Activated gamma-delta T cell (primary cell): ENCODE measurements around the gene TKT.

Experiments used
- DNase-seq: peaks from one replicate; lab custom pipeline; 2025; lab: John Stamatoyannopoulos, UW

The TKT gene

DNA sequence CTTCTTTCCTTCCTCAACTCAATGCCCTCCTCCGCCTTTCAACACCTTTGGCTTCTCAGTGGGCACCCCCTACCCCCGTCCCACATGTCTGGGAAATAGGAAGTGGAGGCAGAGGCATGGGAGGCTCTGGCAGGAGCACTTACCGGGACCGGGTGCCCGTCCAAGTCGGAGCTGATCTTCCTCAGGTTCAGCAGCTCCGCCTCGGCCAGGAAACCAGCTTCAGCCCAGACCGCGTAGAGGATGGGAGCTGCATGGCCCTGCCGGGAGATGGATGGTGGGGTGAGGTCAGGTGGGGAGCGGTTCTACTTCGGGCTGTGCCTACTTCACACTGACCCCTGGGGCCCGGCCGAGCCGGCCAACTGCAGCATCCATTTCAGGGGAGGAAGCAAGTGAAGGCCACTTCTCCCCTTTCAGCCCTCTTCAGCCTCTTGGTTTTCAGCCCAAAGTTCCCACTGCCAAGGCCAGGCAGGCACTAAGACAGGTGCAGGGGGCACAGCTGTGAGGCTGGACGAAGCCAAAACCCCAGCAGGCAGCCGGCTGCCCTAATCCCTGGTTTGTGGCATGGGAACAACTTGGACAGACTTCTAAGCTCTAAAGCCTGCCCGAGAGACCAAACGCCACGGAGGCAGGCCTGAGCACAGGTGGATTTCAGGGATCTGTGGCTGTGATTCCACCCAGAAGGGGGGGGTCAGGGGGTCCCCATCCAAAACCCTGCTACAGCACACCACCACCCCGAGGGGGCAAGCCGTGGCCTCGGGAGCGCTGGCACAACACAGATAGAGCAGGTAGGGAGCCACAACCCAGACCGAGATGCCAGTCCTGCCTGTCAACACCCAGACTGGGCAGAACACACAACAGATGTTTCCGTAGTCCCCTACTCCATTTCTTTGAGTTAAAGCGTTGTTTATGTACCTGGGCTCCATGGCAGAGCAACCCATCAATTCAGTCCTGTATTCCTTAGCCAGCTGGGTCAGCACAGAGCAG is 14.5 kb downstream of the TKT start:
- no peak for DNase-seq

DNA sequence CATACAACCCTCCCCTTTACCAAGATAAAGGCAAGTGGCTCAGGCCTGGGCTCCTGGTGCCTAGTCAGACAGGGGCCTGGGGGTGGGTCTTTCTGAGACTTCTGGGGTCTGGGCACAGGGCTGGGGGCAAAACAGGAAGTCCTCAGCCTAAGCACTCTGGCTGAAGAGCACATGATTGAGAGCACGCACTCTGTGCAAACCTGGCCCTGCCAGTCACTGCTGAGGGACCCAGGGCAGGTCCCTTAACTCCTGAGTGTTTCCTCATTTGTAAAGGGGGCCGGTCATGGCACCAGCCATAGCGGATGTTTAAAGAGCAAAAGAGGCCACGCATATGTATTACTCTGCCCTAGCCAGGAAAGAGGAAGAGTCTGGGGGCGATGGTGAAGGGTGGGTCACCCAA is 16.0 kb downstream of the TKT start:
- no peak for DNase-seq

DNA sequence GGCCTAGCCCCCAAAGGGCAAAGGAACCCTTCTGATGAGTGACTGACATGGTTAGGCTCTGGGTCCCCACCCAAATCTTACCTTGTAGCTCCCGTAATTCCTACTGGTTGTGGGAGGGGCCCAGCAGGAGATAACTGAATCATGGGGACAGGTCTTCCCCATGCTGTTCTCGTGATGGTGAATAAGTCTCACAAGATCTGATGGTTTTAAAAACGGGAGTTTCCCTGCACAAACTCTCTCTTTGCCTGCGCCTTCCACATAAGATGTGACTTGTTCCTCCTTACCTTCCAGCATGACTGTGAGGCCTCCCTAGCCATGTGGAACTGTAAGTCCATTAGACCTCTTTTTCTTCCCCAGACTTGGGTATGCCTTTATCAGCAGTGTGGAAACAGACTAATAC is 16.9 kb downstream of the TKT start:
- no peak for DNase-seq

GRCh38 chr3:53238051-53238850 is 17.6 kb downstream of the TKT start:
- DNase-seq: no peak

- DNase-seq: no peak
Measured at GRCh38 chr3:53236112-53236841, 19.5 kb downstream of the TKT start.

DNA sequence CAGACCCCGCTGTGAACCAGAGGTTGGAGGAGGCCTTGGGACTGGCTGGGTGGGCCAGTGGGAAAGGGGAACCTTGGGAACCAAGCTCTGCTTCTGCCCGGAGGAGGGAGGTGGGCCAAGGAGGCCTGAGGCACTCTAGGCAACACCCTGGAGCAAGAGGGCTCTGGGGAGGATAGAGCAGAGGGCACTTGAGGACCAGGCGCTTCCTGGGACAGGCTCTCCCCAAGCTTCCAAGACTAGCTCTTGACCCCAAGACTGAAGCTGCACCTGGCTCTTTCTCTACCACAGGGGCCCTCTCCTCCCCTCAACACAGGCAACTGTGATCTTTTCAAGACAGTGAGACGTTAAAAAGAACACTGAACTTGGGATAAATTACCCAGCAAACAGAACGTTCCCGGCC is 20.3 kb downstream of the TKT start:
- DNase-seq: no peak

- DNase-seq: no peak
Measured at GRCh38 chr3:53234841-53235232, 21.0 kb downstream of the TKT start.

DNA sequence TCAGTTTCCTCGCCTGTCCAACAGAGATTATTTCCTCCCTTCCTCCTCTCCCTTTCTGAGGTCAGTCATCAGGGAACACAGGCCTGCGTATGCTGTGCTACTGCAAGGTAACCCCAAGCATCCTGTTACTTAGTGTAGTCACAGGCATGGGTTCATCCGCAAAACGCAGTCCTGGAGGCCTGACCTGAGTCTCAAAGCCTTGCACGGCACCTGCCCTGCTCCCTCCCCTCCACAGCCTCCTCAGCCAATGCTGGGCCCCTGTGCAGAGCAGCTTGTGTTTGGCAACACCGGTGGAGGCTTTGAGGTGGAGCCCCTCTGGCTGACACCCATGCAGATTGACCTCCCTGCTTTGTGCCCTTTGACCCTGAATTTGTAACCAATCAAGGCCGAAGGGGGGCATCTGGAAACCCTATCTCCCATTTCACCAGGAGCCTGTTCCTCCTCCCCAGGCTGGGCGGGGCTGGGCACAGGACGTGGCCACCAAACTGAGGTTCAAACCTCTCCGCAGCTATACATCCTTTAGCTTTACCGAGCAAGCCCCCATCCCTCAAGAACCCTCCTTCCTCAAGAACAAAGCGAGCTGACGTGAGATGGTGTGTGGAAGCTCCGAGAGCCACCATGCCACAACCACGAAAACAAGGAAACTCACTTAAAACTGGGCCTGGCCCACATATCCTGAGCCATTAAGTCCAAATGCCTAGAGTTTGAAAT is 21.5 kb downstream of the TKT start:
- DNase-seq: no peak

- no peak for DNase-seq
Measured at GRCh38 chr3:53232641-53233377, 23.0 kb downstream of the TKT start.

- DNase-seq: no peak
Measured at GRCh38 chr3:53231532-53232511, 24.0 kb downstream of the TKT start.

GRCh38 chr3:53230789-53231188 is 25.0 kb downstream of the TKT start:
- DNase-seq: no peak

- no peak for DNase-seq
Measured at GRCh38 chr3:53230041-53230621, 25.7 kb downstream of the TKT start.

DNA sequence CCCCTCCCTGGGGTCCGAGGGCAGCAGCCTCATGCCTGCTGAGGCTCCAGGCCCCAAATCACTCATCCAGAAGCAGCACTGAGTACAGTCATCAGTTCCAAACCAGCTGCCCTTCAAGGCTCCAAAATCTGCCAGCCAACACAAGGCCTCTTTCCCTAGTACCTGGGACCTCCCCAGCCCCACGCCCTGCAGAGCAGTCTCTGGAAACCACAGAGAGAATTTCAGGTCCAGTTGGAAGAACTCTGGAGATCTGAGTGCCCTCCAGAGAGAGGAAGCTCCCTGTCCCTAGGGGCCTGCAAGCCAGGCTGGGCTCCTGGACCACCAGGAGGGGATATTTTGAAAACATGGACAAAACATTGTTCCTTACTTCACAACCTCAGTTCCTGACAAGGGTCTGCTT is 26.2 kb downstream of the TKT start:
- no peak for DNase-seq

GRCh38 chr3:53229171-53229570 is 26.7 kb downstream of the TKT start:
- no peak for DNase-seq

- DNase-seq: no peak
Measured at GRCh38 chr3:53227993-53228885, 27.6 kb downstream of the TKT start.

GRCh38 chr3:53226841-53227407 is 28.9 kb downstream of the TKT start:
- DNase-seq: no peak

- no peak for DNase-seq
Measured at GRCh38 chr3:53226142-53226840, 29.5 kb downstream of the TKT start.
